HepG2 (cell line): ENCODE data around the gene TLE2. TPM values are rescaled to one million over a fixed set of nuclear protein-coding genes. Genes with fewer than 3 reads are reported as not detected.

Source experiments
- FUBP1 ChIP-seq: sonication (generic); formaldehyde crosslinking; IDR thresholded peaks from 2 replicates; pipeline ENCODE4 v1.5.1; 2020; ENCODE audit warnings: missing genetic modification reagents, mild to moderate bottlenecking, borderline replicate concordance
- MAFF ChIP-seq: IDR thresholded peaks from 2 replicates; pipeline ENCODE4 v1.6.1; 2011; ENCODE audit warnings: low read depth, low read length, improper control_type of control experiment
- NKX3-1 ChIP-seq: sonication (generic); formaldehyde crosslinking; IDR thresholded peaks from 2 replicates; pipeline ENCODE4 v1.5.0; 2020; ENCODE audit warnings: missing genetic modification reagents
- SMAD1 ChIP-seq: sonication (generic); formaldehyde crosslinking; IDR thresholded peaks from 2 replicates; pipeline ENCODE4 v1.4.0; 2020; ENCODE audit warnings: missing genetic modification reagents, low read depth, mild to moderate bottlenecking, borderline replicate concordance
- TAF1 ChIP-seq: sonication (generic); formaldehyde crosslinking; IDR thresholded peaks from 2 replicates; pipeline ENCODE4 v1.4.0; 2020; ENCODE audit warnings: missing genetic modification reagents
- ZMAT5 ChIP-seq: sonication (generic); formaldehyde crosslinking; IDR thresholded peaks from 2 replicates; pipeline ENCODE4 v1.5.0; 2020; ENCODE audit warnings: mild to moderate bottlenecking, low read depth, missing genetic modification reagents, borderline replicate concordance
- polyA plus RNA-seq, 8 experiments: library from polyadenylated mRNA; depleted of rRNA in 3 of 8; stranded (reverse) in 7 of 8; unstranded in 1 of 8; fragments of >200 nt; fragmentation: Illumina TruSeq in 4 of 8; extraction: Trizol in 4 of 8; gene quantifications; 2 replicates each; pipeline versions ENCODE4 v1.2.1 to v1.2.3, GENCODE V29; 2011 to 2016; ENCODE audit warnings: low read depth in 4 of 8, missing spikeins in 1 of 8, mixed read lengths in 1 of 8; ENCODE audit not compliant: insufficient read depth in 1 of 8
- total RNA-seq, 5 experiments: library from RNA; depleted of rRNA; stranded (reverse); fragments of >200 nt; fragmentation: Illumina TruSeq; extraction: Trizol; gene quantifications; 2 replicates each; pipeline ENCODE4 v1.2.3, GENCODE V29; 2016; ENCODE audit warnings: low read depth in 1 of 5
- TF ChIP-seq, protein P1 (sequence below): sonication (generic); formaldehyde crosslinking; IDR thresholded peaks from 2 replicates; pipeline ENCODE4 v1.8.1; 2023; ENCODE audit warnings: mild to moderate bottlenecking, missing genetic modification reagents
- TF ChIP-seq, protein P2 (sequence below): sonication (generic); formaldehyde crosslinking; IDR thresholded peaks from 2 replicates; pipeline ENCODE4 v1.4.0; 2020; ENCODE audit warnings: mild to moderate bottlenecking, missing genetic modification reagents
- TF ChIP-seq, protein P3 (sequence below): sonication (generic); formaldehyde crosslinking; IDR thresholded peaks from 2 replicates; pipeline ENCODE4 v1.4.0; 2020; ENCODE audit warnings: missing genetic modification reagents
- TF ChIP-seq, protein P4 (sequence below): IDR thresholded peaks from 2 replicates; pipeline ENCODE4 v1.6.1; 2016; ENCODE audit warnings: mild to moderate bottlenecking
- TF ChIP-seq, protein P5 (sequence below): sonication (generic); formaldehyde crosslinking; IDR thresholded peaks from 2 replicates; pipeline ENCODE4 v1.4.0; 2020; ENCODE audit warnings: missing genetic modification reagents
- TF ChIP-seq, protein P6 (sequence below): sonication (generic); formaldehyde crosslinking; IDR thresholded peaks from 2 replicates; pipeline ENCODE4 v1.4.0; 2020; ENCODE audit warnings: missing genetic modification reagents, borderline replicate concordance

TLE2 gene
- total and polyA plus RNA-seq, 2 of the 13 experiments (the other 11 are each of a cell fraction or from before 2014, with no cell fraction given) = 0.07 to 0.81 TPM

- TF ChIP-seq SMAD1 (CRISPR knock-in tag) = no peak
- no peak for TF ChIP-seq NKX3-1 (CRISPR knock-in tag)
- TF ChIP-seq, protein P1, sequence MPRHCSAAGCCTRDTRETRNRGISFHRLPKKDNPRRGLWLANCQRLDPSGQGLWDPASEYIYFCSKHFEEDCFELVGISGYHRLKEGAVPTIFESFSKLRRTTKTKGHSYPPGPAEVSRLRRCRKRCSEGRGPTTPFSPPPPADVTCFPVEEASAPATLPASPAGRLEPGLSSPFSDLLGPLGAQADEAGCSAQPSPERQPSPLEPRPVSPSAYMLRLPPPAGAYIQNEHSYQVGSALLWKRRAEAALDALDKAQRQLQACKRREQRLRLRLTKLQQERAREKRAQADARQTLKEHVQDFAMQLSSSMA (CRISPR knock-in tag) = no peak
- TF ChIP-seq MAFF = no peak
- TF ChIP-seq, protein P2, sequence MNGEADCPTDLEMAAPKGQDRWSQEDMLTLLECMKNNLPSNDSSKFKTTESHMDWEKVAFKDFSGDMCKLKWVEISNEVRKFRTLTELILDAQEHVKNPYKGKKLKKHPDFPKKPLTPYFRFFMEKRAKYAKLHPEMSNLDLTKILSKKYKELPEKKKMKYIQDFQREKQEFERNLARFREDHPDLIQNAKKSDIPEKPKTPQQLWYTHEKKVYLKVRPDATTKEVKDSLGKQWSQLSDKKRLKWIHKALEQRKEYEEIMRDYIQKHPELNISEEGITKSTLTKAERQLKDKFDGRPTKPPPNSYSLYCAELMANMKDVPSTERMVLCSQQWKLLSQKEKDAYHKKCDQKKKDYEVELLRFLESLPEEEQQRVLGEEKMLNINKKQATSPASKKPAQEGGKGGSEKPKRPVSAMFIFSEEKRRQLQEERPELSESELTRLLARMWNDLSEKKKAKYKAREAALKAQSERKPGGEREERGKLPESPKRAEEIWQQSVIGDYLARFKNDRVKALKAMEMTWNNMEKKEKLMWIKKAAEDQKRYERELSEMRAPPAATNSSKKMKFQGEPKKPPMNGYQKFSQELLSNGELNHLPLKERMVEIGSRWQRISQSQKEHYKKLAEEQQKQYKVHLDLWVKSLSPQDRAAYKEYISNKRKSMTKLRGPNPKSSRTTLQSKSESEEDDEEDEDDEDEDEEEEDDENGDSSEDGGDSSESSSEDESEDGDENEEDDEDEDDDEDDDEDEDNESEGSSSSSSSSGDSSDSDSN (CRISPR knock-in tag) = no peak
- TF ChIP-seq, protein P3, sequence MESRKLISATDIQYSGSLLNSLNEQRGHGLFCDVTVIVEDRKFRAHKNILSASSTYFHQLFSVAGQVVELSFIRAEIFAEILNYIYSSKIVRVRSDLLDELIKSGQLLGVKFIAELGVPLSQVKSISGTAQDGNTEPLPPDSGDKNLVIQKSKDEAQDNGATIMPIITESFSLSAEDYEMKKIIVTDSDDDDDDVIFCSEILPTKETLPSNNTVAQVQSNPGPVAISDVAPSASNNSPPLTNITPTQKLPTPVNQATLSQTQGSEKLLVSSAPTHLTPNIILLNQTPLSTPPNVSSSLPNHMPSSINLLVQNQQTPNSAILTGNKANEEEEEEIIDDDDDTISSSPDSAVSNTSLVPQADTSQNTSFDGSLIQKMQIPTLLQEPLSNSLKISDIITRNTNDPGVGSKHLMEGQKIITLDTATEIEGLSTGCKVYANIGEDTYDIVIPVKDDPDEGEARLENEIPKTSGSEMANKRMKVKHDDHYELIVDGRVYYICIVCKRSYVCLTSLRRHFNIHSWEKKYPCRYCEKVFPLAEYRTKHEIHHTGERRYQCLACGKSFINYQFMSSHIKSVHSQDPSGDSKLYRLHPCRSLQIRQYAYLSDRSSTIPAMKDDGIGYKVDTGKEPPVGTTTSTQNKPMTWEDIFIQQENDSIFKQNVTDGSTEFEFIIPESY (CRISPR knock-in tag) = no peak
- TF ChIP-seq, protein P4, sequence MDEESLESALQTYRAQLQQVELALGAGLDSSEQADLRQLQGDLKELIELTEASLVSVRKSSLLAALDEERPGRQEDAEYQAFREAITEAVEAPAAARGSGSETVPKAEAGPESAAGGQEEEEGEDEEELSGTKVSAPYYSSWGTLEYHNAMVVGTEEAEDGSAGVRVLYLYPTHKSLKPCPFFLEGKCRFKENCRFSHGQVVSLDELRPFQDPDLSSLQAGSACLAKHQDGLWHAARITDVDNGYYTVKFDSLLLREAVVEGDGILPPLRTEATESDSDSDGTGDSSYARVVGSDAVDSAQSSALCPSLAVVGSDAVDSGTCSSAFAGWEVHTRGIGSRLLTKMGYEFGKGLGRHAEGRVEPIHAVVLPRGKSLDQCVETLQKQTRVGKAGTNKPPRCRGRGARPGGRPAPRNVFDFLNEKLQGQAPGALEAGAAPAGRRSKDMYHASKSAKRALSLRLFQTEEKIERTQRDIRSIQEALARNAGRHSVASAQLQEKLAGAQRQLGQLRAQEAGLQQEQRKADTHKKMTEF (CRISPR knock-in tag) = no peak
- TF ChIP-seq ZMAT5 (CRISPR knock-in tag) = no peak
- TF ChIP-seq, protein P5, sequence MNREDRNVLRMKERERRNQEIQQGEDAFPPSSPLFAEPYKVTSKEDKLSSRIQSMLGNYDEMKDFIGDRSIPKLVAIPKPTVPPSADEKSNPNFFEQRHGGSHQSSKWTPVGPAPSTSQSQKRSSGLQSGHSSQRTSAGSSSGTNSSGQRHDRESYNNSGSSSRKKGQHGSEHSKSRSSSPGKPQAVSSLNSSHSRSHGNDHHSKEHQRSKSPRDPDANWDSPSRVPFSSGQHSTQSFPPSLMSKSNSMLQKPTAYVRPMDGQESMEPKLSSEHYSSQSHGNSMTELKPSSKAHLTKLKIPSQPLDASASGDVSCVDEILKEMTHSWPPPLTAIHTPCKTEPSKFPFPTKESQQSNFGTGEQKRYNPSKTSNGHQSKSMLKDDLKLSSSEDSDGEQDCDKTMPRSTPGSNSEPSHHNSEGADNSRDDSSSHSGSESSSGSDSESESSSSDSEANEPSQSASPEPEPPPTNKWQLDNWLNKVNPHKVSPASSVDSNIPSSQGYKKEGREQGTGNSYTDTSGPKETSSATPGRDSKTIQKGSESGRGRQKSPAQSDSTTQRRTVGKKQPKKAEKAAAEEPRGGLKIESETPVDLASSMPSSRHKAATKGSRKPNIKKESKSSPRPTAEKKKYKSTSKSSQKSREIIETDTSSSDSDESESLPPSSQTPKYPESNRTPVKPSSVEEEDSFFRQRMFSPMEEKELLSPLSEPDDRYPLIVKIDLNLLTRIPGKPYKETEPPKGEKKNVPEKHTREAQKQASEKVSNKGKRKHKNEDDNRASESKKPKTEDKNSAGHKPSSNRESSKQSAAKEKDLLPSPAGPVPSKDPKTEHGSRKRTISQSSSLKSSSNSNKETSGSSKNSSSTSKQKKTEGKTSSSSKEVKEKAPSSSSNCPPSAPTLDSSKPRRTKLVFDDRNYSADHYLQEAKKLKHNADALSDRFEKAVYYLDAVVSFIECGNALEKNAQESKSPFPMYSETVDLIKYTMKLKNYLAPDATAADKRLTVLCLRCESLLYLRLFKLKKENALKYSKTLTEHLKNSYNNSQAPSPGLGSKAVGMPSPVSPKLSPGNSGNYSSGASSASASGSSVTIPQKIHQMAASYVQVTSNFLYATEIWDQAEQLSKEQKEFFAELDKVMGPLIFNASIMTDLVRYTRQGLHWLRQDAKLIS (CRISPR knock-in tag) = no peak
- TF ChIP-seq FUBP1 (CRISPR knock-in tag) = no peak
- no peak for TF ChIP-seq TAF1 (CRISPR knock-in tag)
- TF ChIP-seq, protein P6, sequence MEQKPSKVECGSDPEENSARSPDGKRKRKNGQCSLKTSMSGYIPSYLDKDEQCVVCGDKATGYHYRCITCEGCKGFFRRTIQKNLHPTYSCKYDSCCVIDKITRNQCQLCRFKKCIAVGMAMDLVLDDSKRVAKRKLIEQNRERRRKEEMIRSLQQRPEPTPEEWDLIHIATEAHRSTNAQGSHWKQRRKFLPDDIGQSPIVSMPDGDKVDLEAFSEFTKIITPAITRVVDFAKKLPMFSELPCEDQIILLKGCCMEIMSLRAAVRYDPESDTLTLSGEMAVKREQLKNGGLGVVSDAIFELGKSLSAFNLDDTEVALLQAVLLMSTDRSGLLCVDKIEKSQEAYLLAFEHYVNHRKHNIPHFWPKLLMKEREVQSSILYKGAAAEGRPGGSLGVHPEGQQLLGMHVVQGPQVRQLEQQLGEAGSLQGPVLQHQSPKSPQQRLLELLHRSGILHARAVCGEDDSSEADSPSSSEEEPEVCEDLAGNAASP (CRISPR knock-in tag) = no peak
Measured at GRCh38 chr19:3035542-3036118, 6.5 kb upstream of the TLE2 start (continued).
